HG03095 (cell line): ENCODE measurements around the gene LKAAEAR1.

Experiments used
- ATAC-seq: cut with Tn5 transposase; IDR thresholded peaks from one replicate; pipeline ENCODE4 v1.9.1; 2021; ENCODE audit warnings: moderate library complexity; ENCODE audit not compliant: unreplicated experiment

LKAAEAR1 gene

DNA sequence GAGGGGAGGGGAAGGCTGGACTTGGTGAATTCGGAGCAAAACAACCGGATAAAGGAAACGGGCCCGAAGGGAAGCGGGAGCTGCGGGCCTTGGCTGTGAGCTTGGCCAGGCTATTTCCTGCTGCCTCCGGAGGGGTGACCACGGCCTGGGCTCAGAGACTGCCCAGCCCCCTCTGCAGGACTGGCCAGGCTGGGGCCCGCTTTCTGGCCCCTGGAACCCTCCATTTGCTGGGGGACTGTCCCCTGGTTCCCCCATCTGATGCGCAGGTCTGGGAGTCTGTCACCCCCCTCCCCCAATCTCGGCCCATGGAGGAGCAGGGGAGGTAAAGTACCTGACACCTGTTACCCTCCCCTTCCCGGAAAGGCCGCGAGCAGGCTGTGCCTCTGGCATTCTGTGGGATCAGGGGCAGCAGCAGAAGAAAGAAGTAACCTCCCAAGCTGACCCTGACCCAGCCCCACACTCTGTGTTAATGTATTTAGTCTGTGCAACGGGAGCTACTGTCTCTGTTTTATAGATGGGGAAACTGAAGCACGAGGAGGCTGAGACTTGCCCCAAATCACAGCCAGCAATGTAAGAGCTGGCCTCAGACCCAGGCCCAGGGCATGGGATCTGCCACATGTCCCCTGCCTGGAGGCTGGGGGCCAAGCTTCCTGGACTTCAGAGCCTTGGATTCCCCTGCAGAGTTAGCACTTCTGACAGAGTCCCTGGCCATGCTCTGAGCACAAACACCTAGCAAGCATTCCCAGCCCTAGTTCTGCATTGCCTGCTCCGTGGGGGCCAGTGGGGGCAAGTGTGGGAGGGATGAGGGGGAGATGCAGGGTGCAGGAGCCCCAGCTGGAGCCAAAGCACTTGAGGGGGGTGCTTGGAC is 44.7 kb downstream of the LKAAEAR1 start:
- ATAC-seq = no peak

DNA sequence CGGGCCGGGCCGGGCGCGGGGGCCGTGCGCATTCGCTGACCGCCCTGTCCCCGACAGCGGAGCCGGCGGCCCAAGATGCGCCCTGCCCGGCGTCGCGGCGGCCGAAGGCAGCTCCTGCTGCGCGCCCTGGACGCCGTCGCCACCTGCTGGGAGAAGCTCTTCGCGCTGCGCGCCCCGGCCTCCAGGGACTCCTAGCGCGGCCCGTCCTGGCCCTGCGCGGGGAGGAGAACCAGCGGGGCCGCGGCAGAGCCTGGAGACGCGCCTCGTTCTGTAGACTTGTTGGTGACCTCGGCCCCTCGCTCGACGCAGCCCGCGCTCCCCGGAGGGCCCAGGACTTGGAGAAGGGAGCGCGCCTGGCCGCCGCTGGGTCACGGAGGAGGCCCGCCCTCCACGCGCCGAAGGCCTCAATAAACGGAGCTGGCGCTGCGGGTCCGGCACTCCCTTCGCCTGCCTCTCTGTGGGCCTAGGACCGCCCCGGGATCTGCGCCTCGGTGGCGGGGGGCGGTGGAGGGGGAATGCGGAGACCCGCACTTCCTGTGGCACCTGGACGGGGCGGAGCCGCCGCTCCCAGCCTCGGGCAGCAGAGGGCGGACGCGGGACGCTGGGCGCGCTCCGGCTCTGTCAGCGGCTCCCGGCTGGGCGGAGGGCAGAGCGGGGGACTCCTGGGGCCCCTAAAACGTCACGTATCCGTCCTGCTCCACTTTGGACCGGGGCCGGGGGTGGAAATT is 45.5 kb downstream of the LKAAEAR1 start:
- peak; percentile 39 for ATAC-seq

- ATAC-seq = peak; percentile 23
Observed at GRCh38 chr20:64038224-64038564, 46.0 kb downstream of the LKAAEAR1 start.

- ATAC-seq = no peak
Observed at GRCh38 chr20:64037498-64038213, 46.5 kb downstream of the LKAAEAR1 start.

DNA sequence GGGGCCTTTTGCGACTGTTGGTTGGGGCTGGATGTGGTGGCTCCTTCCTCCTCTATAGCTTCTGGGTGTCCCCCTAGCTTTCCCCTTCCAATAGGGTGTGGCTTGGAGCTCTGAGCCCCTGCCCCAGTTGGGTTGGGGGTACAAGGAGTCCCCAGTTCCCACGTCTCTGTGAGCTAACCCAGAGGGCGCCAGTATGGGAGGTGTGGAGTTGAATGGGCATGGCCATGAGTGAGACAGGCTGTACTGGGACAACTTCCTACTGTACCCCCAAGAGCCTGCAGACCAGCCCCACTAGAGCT is 47.0 kb downstream of the LKAAEAR1 start:
- ATAC-seq = no peak

- no peak for ATAC-seq
Observed at GRCh38 chr20:64036346-64037198, 47.6 kb downstream of the LKAAEAR1 start.

DNA sequence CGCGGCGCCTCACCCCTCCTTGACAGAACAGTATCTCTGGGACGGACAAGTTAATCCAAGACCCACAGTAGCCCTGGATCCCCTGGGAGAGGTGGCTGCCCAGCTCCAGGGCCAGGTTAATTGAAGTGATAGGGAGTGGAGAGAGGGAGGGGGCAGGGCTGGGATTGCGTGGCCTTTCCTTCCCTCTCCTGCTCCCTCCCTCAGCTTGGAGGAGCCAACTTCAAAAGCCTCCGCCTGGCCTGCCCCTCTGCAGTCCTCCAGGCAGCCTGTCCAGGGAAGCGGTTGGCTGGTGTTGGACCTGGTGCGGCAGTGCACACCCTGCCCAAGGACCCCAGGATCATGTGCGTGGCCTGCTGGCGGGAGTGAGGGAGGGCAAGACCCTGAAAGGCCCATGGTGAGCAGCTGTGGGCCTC is 48.3 kb downstream of the LKAAEAR1 start, which contains the start of gene C20orf204:
C20orf204 (plus strand) TSS at position 250 of the 413 bp plus-strand sequence; CDS start at position 392, 142 bp downstream.
- ATAC-seq = no peak

- no peak for ATAC-seq
Observed at GRCh38 chr20:64035066-64035932, 48.9 kb downstream of the LKAAEAR1 start.

- ATAC-seq = no peak
Observed at GRCh38 chr20:64033981-64034493, 50.2 kb downstream of the LKAAEAR1 start.
